Small intestine (tissue), 7 donors: ENCODE data around the gene ZFP57. TPM values are rescaled to one million over a fixed set of nuclear protein-coding genes. Genes with fewer than 3 reads are reported as not detected.
"Not testable (repeated sequence)": the region's sequence is repeated elsewhere in the genome, so short reads cannot be mapped to it uniquely, and the experiment has no call there.

Experiments used
- DNase-seq, 2 donors: peaks; one replicate each; pipeline versions ENCODE4 v3.0.0 to v3.0.0-alpha.2; 2013
- FAIRE-seq: peaks from 2 replicates; lab custom pipeline; 2012; peaks lifted over from hg19 to GRCh38; lab: Jason Lieb, UNC
- H3K27ac ChIP-seq, 3 donors: one replicate each; pipeline ENCODE4 v1.5.1; 2013; ENCODE audit warnings: low read length in 2 of 3, mild to moderate bottlenecking in 2 of 3, control low read depth in 1 of 3, inconsistent platforms in 1 of 3, low read depth in 1 of 3, moderate library complexity in 1 of 3
- H3K27me3 ChIP-seq, 3 donors: one replicate each; pipeline ENCODE4 v1.6.1; 2013; ENCODE audit warnings: low read length in 3 of 3, inconsistent platforms in 1 of 3; ENCODE audit not compliant: control insufficient read depth in 3 of 3, insufficient read depth in 3 of 3
- H3K36me3 ChIP-seq, 3 donors: one replicate each; pipeline ENCODE4 v1.6.1; 2013; ENCODE audit warnings: low read length in 3 of 3, inconsistent platforms in 1 of 3, low read depth in 1 of 3, mild to moderate bottlenecking in 1 of 3, moderate library complexity in 1 of 3; ENCODE audit not compliant: control insufficient read depth in 3 of 3, insufficient read depth in 2 of 3
- H3K4me1 ChIP-seq, 3 donors: one replicate each; pipeline ENCODE4 v1.6.1; 2013; ENCODE audit warnings: low read length in 2 of 3, inconsistent platforms in 1 of 3, low read depth in 1 of 3, mild to moderate bottlenecking in 1 of 3, moderate library complexity in 1 of 3; ENCODE audit not compliant: control insufficient read depth in 3 of 3, insufficient read depth in 2 of 3
- H3K4me3 ChIP-seq, 3 donors: one replicate each; pipeline ENCODE4 v1.5.1; 2013; ENCODE audit warnings: low read length in 3 of 3, control low read depth in 1 of 3, inconsistent platforms in 1 of 3, low read depth in 1 of 3, mild to moderate bottlenecking in 1 of 3, moderate library complexity in 1 of 3
- H3K9me3 ChIP-seq, 2 donors: one replicate each; pipeline ENCODE4 v1.6.1; 2013; ENCODE audit warnings: low read depth in 1 of 2, low read length in 1 of 2; ENCODE audit not compliant: control insufficient read depth in 2 of 2, insufficient read depth in 1 of 2
- WGBS, 3 donors: extraction: QIAGEN DNeasy Blood & Tissue Kit; methylation state at CpG; one replicate each; pipeline ENCODE4 v1.1.7; 2013; 5-methylcytosine and 5-hydroxymethylcytosine counted together
- polyA plus RNA-seq, 4 donors: library from polyadenylated mRNA; stranded (reverse) in 3 of 4; unstranded in 1 of 4; fragments of 200-250 nt in 3 of 4; fragments of 120-200 nt in 1 of 4; gene quantifications; one replicate each; pipeline versions ENCODE4 v1.2.1 to v1.2.3, GENCODE V29; 2013
- donor health status: healthy with polysubstance abuse.
- donor health status: control.
- donor health status: control.
- donor health status: Bipolar disorder and iron deficiency.
- donor health status: healthy.

The ZFP57 gene
- polyA plus RNA-seq, 4 donors: 1.4 TPM; not detected in 3

- Histone ChIP-seq H3K4me1 (no peaks in the 10 kb centered on the region), H3K36me3 (no peaks in the 10 kb centered on the region), H3K4me3 (no peak overlapping the region), H3K27ac (no peak overlapping the region), H3K27me3 (peaks cover 0 to 11% (median 0%) of the 10 kb centered on the region in 3 donors), H3K9me3 (no peaks in the 10 kb centered on the region)
- WGBS, 3 donors: 78 to 83% (median 81%) methylated on average over 12 to 13 of the region's 13 CpGs
- FAIRE-seq (no peak), DNase-seq (no peak)
Measured at GRCh38 chr6:29679962-29680361, 990 bp downstream of the ZFP57 start.

GRCh38 chr6:29678114-29678513, 2.8 kb downstream of the ZFP57 start:
- WGBS, 3 donors: 76 to 89% (median 81%) methylated on average over 5 of the region's 5 CpGs
- Histone ChIP-seq H3K27ac (no peak overlapping the region), H3K4me1 (no peaks in the 10 kb centered on the region), H3K36me3 (no peaks in the 10 kb centered on the region), H3K9me3 (no peaks in the 10 kb centered on the region), H3K4me3 (no peak overlapping the region), H3K27me3 (peaks cover 0 to 11% (median 0%) of the 10 kb centered on the region in 3 donors)
- DNase-seq (no peak), FAIRE-seq (no peak)

GRCh38 chr6:29676981-29677601, 3.9 kb downstream of the ZFP57 start:
- DNase-seq: no peak
- peaks cover 0 to 11% (median 0%) of the 10 kb centered on the region in 3 donors for H3K27me3 ChIP-seq
- H3K27ac ChIP-seq: no peak overlapping the region
- no peaks in the 10 kb centered on the region for H3K9me3 ChIP-seq
- H3K36me3 ChIP-seq: no peaks in the 10 kb centered on the region
- 9 to 29% (median 27%) methylated on average over 2 of the region's 2 CpGs for WGBS, 3 donors
- H3K4me3 ChIP-seq: no peak overlapping the region
- no peak for FAIRE-seq
- no peaks in the 10 kb centered on the region for H3K4me1 ChIP-seq

- no peaks in the 10 kb centered on the region for H3K36me3 ChIP-seq
- no peak for DNase-seq
- H3K27me3 ChIP-seq: peaks cover 0 to 8% (median 0%) of the 10 kb centered on the region in 3 donors
- 48 to 100% (median 85%) methylated on average over 1 of the region's 1 CpG for WGBS, 3 donors
- no peak overlapping the region for H3K27ac ChIP-seq
- no peak overlapping the region for H3K4me3 ChIP-seq
- no peaks in the 10 kb centered on the region for H3K4me1 ChIP-seq
- FAIRE-seq: no peak
- no peaks in the 10 kb centered on the region for H3K9me3 ChIP-seq
Measured at GRCh38 chr6:29675561-29675960, 5.4 kb downstream of the ZFP57 start.

GRCh38 chr6:29674008-29674407, 6.9 kb downstream of the ZFP57 start:
- Histone ChIP-seq H3K27me3 (no peaks in the 10 kb centered on the region), H3K27ac (no peak overlapping the region), H3K4me3 (no peak overlapping the region), H3K4me1 (no peaks in the 10 kb centered on the region), H3K9me3 (no peaks in the 10 kb centered on the region), H3K36me3 (no peaks in the 10 kb centered on the region)
- DNase-seq: no peak
- WGBS, 3 donors: 82 to 95% (median 89%) methylated on average over 5 of the region's 5 CpGs
- no peak for FAIRE-seq

GRCh38 chr6:29673161-29673560, 7.8 kb downstream of the ZFP57 start:
- H3K4me1 ChIP-seq: no peaks in the 10 kb centered on the region
- no peak overlapping the region for H3K27ac ChIP-seq
- no peaks in the 10 kb centered on the region for H3K36me3 ChIP-seq
- no peaks in the 10 kb centered on the region for H3K27me3 ChIP-seq
- H3K9me3 ChIP-seq: no peaks in the 10 kb centered on the region
- DNase-seq (no peak), FAIRE-seq (no peak)
- WGBS, 3 donors: 93 to 95% (median 95%) methylated on average over 12 of the region's 12 CpGs
- H3K4me3 ChIP-seq: no peak overlapping the region

GRCh38 chr6:29672116-29672515, 8.8 kb downstream of the ZFP57 start:
- H3K4me1 ChIP-seq, DNase-seq, H3K36me3 ChIP-seq, H3K27ac ChIP-seq, H3K9me3 ChIP-seq, H3K4me3 ChIP-seq, H3K27me3 ChIP-seq, FAIRE-seq: not testable (repeated sequence)
- 86 to 97% (median 90%) methylated on average over 5 of the region's 5 CpGs for WGBS, 3 donors

- Histone ChIP-seq H3K27ac (no peak overlapping the region), H3K36me3 (no peaks in the 10 kb centered on the region), H3K4me3 (no peak overlapping the region), H3K4me1 (no peaks in the 10 kb centered on the region), H3K27me3 (peaks cover 0 to 7% (median 0%) of the 10 kb centered on the region in 3 donors), H3K9me3 (no peaks in the 10 kb centered on the region)
- no peak for FAIRE-seq
- 25 to 42% (median 29%) methylated on average over 1 of the region's 1 CpG for WGBS, 3 donors
- no peak for DNase-seq
Measured at GRCh38 chr6:29671026-29671425, 9.9 kb downstream of the ZFP57 start.

- H3K9me3 ChIP-seq: no peaks in the 10 kb centered on the region
- FAIRE-seq: no peak
- H3K27me3 ChIP-seq: peaks cover 0 to 12% (median 2%) of the 10 kb centered on the region in 3 donors
- H3K27ac ChIP-seq: no peak overlapping the region
- H3K4me3 ChIP-seq: no peak overlapping the region
- WGBS, 3 donors: 37 to 54% (median 50%) methylated on average over 5 of the region's 5 CpGs
- no peaks in the 10 kb centered on the region for H3K36me3 ChIP-seq
- DNase-seq: no peak
- H3K4me1 ChIP-seq: no peaks in the 10 kb centered on the region
Measured at GRCh38 chr6:29667158-29667557, 13.8 kb downstream of the ZFP57 start.
